NB4 (cell line): ENCODE measurements around the gene LLGL1.

ENCODE experiments used
- DNase-seq: peaks from one replicate; pipeline ENCODE4 v3.0.0; 2010; ENCODE audit warnings: low read depth
- H3K4me3 ChIP-seq: one replicate; pipeline ENCODE4 v1.5.1; 2011; ENCODE audit warnings: mild to moderate bottlenecking, low read depth, low read length, moderate library complexity
- CTCF ChIP-seq: IDR thresholded peaks from one replicate; pipeline ENCODE4 v1.5.1; 2012; ENCODE audit warnings: low read depth, low read length
- MYC ChIP-seq: IDR thresholded peaks from 2 replicates; pipeline ENCODE4 v1.6.1; 2011; ENCODE audit warnings: low read depth, low read length
- POLR2A ChIP-seq: IDR thresholded peaks from 2 replicates; pipeline ENCODE4 v1.6.1; 2011; ENCODE audit warnings: mild to moderate bottlenecking; ENCODE audit not compliant: insufficient read length; ENCODE audit errors: extremely low read depth
- TF ChIP-seq, protein P1 (sequence below): IDR thresholded peaks from 2 replicates; pipeline ENCODE4 v1.6.1; 2011; ENCODE audit warnings: low read depth, low read length

Gene LLGL1

DNA sequence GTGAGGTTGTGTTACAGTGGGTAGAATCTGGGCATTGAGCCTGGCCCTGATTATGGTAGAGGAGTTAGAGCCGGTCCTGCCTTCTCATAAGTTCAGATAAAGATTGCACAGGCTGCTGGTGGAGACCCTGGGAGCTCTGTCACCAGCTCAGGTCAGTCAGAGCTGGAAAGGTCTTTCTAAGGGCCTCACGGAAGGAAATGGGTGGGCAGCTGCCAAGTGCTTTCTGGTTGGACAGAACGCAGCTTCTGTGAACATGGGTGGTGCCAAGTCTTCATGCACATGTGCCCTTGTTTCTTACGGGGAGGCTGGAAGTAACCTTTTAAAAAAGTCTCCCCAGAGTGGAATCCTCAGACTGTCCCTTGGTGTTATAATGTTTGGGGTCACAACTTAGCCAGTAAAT is 26.9 kb upstream of the LLGL1 start:
- no peak overlapping the region for H3K4me3 ChIP-seq
- DNase-seq: no peak
- TF ChIP-seq CTCF (no peak), POLR2A (no peak), MYC (no peak)
- TF ChIP-seq, protein P1, sequence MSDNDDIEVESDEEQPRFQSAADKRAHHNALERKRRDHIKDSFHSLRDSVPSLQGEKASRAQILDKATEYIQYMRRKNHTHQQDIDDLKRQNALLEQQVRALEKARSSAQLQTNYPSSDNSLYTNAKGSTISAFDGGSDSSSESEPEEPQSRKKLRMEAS: no peak

DNA sequence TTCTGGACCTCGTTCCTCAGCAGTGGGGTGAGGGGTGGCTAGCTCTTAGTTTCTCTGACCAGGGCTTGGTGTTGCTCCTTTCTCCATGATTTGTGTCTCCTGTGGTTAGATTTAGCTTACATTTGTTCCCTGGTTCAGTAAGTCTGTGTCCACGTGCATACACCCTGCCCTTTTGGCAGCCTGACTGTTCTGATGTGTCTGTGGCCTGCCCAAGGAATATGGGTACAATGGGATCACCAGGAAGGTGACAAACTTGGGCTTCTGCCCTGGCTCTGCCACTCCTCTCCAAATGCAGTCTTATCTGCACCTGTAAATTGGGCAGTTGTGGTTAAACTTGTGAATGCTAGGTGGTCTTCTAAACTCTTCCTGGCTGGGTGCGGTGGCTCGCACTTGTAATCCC is 24.3 kb upstream of the LLGL1 start:
- no peak overlapping the region for H3K4me3 ChIP-seq
- no peak for TF ChIP-seq MYC
- TF ChIP-seq CTCF: no peak
- TF ChIP-seq, protein P1: no peak
- TF ChIP-seq POLR2A: no peak
- no peak for DNase-seq

DNA sequence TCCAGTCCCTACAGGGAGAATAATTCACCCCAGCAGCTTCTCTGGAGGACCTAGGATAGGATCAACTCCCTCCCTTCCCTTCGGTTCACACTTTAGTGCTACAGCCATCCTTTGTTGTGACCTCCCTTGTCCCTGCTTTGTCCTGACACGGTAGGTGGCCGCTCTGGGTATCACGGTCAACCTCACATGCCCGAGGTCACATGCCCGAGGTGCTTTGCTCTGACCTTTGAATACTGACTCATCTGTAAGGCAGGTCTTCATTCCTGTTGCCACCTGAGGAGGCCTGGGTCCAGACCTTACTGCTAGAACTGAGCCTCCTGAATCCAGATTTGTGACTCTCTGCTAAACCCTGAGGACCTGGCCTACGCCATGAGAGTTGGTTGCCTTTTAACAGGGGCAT is 22.1 kb upstream of the LLGL1 start:
- H3K4me3 ChIP-seq: no peak overlapping the region
- TF ChIP-seq MYC (no peak), POLR2A (no peak), CTCF (no peak)
- TF ChIP-seq, protein P1: no peak
- no peak for DNase-seq

GRCh38 chr17:18205861-18206260 is 19.6 kb upstream of the LLGL1 start:
- no peak for DNase-seq
- H3K4me3 ChIP-seq: no peak overlapping the region
- TF ChIP-seq, protein P1: no peak
- TF ChIP-seq POLR2A (no peak), MYC (no peak), CTCF (no peak)

DNA sequence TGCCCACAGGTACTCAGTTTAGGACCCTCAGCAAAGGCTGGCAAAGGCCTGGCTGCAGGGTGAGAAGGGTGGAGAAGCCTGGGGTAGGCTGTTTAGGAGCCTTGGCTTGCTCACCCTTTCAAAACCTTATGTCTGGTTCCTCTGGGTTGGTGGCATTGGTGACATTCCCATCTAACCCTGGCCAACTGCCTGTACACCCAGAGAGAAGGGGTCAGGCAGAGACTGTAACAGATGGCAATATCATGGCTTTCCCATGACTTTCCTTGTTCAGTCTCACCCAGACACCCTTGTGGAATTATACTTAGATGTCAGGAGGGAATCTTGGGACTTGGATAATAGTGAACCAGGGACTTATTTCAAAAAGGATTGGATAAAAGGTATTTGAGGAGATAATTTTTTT is 18.5 kb upstream of the LLGL1 start:
- DNase-seq: no peak
- H3K4me3 ChIP-seq: no peak overlapping the region
- TF ChIP-seq POLR2A: no peak
- no peak for TF ChIP-seq MYC
- TF ChIP-seq CTCF: no peak
- TF ChIP-seq, protein P1: no peak

- DNase-seq: no peak
- no peak overlapping the region for H3K4me3 ChIP-seq
- TF ChIP-seq MYC (no peak), POLR2A (no peak), CTCF (no peak)
- TF ChIP-seq, protein P1: no peak
These were observed 17.3 kb upstream of the LLGL1 start for GRCh38 chr17:18208092-18208491.
